SW480 (cell line): ENCODE measurements around the gene PLEKHJ1.

Source experiments
- DNase-seq: peaks from one replicate; pipeline ENCODE4 v3.0.0-alpha.2; 2016; ENCODE audit warnings: low spot score

PLEKHJ1 gene

DNA sequence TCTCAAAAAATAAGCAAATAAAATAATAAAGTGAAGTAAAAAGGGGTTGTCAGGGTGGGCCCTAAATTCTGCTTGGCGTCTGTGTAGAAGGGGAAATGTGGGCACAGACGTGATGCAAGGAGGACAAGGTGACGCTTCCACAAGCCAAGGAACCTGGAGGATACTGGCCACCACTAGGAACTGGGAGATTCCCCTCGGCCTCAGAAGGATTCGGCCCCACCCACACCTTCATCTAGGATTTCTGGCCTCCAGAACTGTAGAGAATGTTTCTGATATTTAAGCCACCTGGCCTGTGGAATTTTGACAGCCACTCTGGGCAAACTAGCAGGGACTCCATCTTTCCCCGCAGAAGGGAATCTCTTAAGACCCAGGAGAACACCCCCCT lies 1.1 kb downstream of the PLEKHJ1 start:
- no peak for DNase-seq

DNA sequence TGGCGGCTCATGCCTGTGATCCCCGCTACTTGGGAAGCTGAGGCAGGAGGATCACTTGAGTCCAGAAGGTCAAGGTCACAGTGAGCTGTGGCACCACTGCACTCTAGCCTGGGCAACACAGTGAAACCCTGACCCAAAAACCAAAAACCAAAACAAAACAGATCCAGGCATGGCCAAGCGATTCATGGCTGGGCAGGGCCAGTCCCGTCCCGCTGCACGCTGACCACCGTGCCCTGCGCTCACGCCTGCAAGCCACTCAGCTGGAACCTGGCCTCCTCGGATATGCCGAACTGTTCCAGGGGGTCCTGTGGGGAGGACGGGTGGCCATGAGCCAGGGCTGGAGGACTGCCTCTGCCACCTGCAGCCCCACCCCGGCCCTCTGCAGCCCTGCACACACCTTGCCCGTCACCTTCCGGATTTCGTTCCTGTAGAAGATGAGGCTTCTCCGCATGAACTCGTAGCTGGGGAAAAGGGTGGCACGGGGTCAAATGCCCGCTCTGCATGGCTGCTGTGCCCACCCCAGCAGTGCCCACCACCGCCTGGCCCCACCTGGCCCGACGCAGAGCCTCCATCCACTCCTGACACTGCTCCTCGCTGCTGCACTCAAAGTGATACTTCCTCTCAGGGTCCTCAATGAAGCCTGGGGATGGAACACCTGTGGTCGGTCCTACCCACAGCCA lies 2.4 kb downstream of the PLEKHJ1 start:
- no peak for DNase-seq

DNA sequence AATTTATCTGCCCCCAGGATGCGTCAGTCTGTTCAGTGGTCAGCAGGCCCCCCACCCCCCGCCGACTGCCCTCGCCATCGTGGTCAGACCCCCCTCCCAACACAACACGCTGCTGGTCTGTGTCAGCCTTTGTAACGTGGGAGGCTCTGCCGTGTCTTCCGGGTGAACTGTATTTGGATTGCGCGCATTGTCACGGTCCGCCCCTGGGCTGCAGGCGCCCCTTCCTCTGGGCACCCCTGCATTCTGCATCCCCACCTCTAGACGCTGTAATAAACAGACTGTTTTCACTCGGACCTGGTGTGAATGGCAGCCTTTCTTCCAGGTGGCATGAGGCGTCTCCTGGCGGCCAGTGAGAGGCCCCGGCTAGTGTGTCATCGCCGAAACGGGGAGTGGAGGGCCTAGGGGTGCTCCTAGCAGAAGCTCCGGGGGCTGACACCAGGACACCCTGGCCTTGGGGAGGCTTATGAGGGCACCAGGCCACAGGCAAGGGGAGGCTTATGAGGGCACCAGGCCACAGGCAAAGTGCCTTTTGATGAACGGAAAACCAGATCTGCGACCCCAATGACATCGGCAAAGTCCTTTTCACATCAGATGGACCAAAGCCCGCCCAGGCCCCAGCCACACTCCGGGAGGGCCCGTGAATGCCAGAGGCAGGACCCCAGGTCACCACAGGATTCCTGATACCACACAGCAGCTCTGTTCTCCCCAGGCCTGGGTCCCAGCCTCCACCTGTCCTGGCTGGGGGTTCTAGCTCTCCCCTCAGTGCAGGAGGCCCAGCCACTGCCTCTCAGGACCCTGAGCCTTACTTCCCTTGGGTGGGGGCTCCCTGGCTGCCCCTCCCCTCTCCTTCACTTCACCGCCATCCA lies 3.6 kb downstream of the PLEKHJ1 start:
- DNase-seq, result no peak

GRCh38 chr19:2231621-2232221 lies 4.4 kb downstream of the PLEKHJ1 start:
- peak; percentile 36 for DNase-seq

DNA sequence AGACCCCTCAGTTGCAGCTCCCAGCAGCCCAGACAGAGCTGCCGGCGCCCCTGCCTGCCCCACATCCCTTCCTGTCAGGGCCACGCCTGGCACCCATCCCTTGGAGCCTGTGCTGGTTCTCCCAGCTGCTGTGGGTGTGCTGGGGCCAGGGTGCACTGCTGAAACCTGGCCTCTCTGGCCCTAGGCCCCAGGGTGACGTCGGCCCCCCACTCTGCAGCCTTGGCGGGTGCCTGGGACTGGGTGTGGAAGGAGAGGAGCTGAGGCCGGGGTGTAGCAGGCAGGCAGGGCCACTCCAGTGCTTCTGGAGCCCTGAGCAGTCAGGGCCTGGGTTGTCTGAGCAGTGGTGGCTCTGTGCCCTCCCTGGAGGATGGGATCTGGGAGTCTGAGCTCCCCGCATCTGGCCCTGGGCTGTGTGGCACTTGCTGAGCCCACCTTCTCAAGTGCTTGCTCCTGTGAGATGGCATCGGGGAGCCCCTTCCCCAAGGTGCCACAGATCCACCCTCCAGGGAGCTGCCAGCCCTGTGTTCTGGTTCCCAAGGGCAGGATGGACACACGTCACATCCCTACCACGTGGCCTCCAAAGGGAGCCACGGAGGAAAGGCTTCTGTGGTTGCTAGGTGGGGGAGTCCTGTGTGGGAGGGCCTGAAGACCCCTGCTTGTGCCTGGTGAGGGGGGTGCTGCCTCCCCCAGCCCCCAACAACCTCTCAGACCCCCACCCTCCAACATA lies 5.2 kb downstream of the PLEKHJ1 start:
- no peak for DNase-seq

- DNase-seq, result no peak
Observed at GRCh38 chr19:2230033-2230531, 6.0 kb downstream of the PLEKHJ1 start.

DNA sequence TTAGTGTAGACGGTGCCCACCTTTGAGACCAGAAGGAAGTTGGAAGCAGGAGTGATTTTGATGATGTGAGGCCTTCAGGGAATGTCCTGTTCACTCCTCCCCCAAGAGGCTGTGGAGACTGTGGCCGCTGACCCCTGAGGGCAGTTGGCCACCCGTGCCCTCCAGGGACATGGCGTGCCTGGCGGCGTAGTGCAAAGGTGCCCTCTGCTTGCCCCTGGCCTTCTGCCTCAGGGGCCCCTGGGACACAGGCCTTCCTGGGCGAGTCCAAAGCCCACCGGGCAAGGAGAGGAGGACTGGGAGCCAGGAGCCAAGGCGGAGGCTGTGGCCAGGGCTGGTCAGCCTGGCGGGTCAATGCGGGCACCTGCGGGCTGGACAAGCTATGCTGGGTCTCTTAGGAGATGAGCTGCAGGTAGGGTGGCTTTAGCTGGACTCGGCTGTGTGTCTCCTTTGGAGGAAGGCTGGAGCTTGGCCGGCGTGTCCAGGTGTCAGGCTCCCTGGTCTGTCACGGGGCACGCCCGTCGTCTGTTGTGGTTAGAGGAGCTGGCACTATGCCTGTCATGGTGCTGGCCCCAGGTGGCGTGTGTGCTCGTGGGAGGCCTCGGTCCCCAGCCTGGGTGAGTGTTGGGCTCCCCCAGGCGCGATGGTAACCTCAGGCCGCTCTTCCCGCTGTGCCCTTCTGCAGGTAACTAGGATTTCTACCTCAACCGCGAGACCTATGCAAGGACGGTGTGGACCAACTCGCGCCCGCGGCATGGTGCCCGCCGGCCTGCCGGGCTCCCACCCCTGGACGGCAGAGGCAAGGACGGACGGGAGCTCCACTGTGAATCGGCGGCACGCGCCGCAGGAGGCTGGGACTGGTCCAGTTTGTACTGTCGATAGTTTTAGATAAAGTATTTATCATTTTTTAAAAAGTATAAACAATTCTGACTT lies 6.8 kb downstream of the PLEKHJ1 start:
- peak; percentile 21 for DNase-seq

GRCh38 chr19:2228157-2229030 lies 7.7 kb downstream of the PLEKHJ1 start:
- DNase-seq, result no peak

GRCh38 chr19:2227415-2228156 lies 8.5 kb downstream of the PLEKHJ1 start:
- no peak for DNase-seq

GRCh38 chr19:2226840-2227360 lies 9.2 kb downstream of the PLEKHJ1 start:
- no peak for DNase-seq

DNA sequence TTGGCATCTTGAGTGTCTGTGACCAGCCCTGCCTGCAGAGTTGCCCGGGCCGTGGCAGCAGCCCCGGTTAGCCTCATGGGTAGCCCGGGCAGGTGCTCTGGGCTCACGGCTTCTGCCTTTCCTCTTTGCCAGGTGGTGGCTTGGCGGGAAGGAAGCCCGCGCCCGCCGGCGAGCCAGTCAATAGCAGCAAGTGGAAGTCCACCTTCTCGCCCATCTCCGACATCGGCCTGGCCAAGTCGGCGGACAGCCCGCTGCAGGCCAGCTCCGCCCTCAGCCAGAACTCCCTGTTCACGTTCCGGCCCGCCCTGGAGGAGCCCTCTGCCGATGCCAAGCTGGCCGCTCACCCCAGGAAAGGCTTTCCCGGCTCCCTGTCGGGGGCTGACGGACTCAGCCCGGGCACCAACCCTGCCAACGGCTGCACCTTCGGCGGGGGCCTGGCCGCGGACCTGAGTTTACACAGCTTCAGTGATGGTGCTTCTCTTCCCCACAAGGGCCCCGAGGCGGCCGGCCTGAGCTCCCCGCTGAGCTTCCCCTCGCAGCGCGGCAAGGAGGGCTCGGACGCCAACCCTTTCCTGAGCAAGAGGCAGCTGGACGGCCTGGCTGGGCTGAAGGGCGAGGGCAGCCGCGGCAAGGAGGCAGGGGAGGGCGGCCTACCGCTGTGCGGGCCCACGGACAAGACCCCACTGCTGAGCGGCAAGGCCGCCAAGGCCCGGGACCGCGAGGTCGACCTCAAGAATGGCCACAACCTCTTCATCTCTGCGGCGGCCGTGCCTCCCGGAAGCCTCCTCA lies 9.9 kb downstream of the PLEKHJ1 start:
- DNase-seq, result no peak

DNA sequence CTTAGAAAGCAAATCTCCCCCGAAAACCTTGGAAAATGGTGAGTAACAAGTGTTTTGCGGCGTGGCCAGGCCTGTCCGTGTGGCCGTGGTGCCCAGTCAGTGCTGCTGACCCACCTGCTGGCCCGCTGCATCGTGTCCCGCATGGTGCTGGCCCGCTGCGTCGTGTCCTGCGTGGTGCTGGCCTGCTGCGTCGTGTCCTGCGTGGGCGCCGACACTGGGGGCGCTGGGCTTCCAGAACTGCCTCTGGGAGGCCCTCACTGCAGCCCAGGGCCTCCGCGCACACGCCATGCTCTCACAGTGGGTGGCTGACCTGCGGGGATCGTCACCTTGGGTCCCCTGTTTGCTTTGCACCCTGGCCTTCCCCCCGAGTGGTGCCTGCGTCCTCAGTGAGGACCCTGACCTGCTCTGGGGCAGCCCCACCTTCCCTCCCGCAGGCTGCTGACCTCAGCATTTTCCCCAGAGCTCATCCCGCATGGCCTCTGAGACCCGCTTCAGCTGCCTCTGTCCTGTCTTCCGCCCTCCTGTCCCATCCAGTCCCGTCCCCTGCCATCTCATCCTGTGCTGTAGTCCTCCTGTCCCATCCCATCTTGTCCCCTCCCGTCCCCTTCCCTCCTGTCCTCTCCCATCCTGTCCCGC lies 10.6 kb downstream of the PLEKHJ1 start:
- DNase-seq, result no peak

DNA sequence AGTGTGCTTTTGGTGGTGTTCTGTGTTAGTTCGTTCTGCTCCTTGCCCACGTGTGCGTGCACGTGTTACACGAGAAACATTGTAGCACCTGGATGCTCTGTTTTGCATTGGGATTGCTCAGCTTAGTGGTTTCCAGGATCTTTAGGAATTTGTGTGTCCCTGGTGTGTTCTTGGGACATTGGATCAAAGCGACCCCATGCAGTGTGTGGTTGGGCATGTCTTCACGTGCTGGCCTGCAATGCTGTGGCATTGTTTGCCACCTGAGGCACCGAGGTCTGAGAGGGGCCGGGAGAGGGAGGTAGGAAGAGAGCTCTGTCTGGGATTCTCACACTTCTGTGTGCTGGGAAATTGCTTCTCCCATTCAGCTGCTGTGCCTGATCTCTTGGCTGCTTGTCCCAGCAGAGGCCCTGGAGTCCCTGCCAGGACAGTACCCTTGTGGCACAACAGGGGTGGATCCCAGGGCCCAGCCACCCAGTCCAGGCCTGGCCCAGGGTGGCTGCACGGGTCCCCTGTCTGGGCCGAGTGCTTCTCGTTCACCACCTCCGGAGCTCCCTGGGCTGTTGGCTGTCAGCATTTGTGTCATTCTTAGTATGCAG lies 11.3 kb downstream of the PLEKHJ1 start:
- DNase-seq, result no peak

DNA sequence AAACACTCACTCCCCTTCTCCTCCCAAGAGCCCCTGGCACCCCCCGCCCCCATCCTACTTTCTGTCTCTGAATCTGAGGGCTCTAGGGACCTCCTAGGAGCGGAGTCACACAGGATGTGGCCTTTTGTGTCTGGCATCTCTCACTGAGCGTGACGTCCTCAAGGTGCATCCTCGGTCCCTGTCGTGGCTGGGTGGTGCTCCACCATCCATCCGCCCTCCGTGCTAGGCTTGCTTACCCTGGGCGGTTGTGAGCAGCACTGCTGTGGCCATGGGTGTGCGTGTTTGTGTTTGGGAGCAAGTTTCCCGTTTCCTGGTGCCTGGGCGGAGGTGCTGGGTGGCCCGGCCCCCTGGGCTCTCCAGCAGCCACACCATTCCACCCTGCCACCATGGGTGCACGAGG lies 12.2 kb downstream of the PLEKHJ1 start:
- DNase-seq, result no peak

DNA sequence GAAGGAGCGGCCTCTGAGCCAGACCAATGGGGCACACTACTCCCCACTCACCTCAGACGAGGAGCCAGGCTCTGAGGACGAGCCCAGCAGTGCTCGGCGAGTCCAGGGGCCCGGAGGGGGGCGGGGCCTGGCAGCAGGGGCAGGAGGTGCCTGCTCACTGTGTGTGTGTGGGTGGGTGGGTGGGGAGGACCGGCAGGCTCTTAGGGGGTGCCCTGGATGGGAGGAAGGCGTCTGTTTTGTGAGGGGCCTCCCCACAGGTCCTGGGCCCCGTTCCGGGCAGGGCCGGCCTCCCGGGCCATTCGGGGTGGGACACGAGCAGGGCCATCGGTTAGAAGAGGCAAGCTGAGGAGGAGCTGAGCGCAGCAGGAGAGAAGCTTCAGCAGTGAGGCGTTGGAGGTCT lies 12.7 kb downstream of the PLEKHJ1 start:
- DNase-seq, result no peak

GRCh38 chr19:2221918-2222317 lies 14.2 kb downstream of the PLEKHJ1 start:
- no peak for DNase-seq

- no peak for DNase-seq
Observed at GRCh38 chr19:2221250-2221831, 14.8 kb downstream of the PLEKHJ1 start.
